Limb (tissue), 2 donors: ENCODE data around the gene LPP.

Experiments used
- DNase-seq, 2 donors: peaks; one replicate each; pipeline ENCODE4 v3.0.0-alpha.2; 2016; ENCODE audit errors: extremely low spot score in 2 of 2

Gene LPP

GRCh38 chr3:188939814-188940572, 786.0 kb downstream of the LPP start:
- DNase-seq: no peak
